HEK293T (cell line): ENCODE results near the gene MYO1G.

Source experiments
- CTCF ChIA-PET: fragments of 350-600 bp; formaldehyde crosslinking; extraction: SDS; loops from one replicate; lab custom pipeline; 2021; ENCODE audit warnings: antibody characterized with exemption, inconsistent platforms; lab: Yijun Ruan, JAX
- POLR2A ChIA-PET: fragments of 350-600 bp; formaldehyde crosslinking; extraction: SDS; loops from one replicate; lab custom pipeline; 2020; ENCODE audit warnings: antibody characterized with exemption, inconsistent platforms; lab: Yijun Ruan, JAX
- DNase-seq: peaks from one replicate; pipeline ENCODE4 v3.0.0; 2012; ENCODE audit warnings: mixed read lengths; ENCODE audit errors: extremely low spot score
- ARNT ChIP-seq: fragments of 450-650 bp; IDR thresholded peaks from 2 replicates; pipeline ENCODE4 v1.6.1; 2017; ENCODE audit warnings: mild to moderate bottlenecking
- BHLHE40 ChIP-seq: fragments of 450-650 bp; IDR thresholded peaks from 2 replicates; pipeline ENCODE4 v1.6.1; 2016; ENCODE audit warnings: mild to moderate bottlenecking, moderate library complexity, borderline replicate concordance
- CTBP1 ChIP-seq: fragments of 450-650 bp; IDR thresholded peaks from 2 replicates; pipeline ENCODE4 v1.6.1; 2016; ENCODE audit warnings: borderline replicate concordance
- ELF4 ChIP-seq: fragments of 450-650 bp; IDR thresholded peaks from 2 replicates; pipeline ENCODE4 v1.6.1; 2017; ENCODE audit warnings: antibody characterized with exemption
- FOXA1 ChIP-seq: fragments of 450-650 bp; IDR thresholded peaks from 2 replicates; pipeline ENCODE4 v1.6.1; 2016; ENCODE audit warnings: mild to moderate bottlenecking
- FOXK2 ChIP-seq: fragments of 450-650 bp; IDR thresholded peaks from 2 replicates; pipeline ENCODE4 v1.6.1; 2016; ENCODE audit warnings: mild to moderate bottlenecking
- FOXM1 ChIP-seq: fragments of 450-650 bp; IDR thresholded peaks from 2 replicates; pipeline ENCODE4 v1.6.1; 2017; ENCODE audit warnings: mild to moderate bottlenecking, borderline replicate concordance
- HDGF ChIP-seq: fragments of 450-650 bp; IDR thresholded peaks from 2 replicates; pipeline ENCODE4 v1.6.1; 2017; ENCODE audit warnings: antibody characterized with exemption, borderline replicate concordance
- L3MBTL2 ChIP-seq: fragments of 450-650 bp; conservative IDR thresholded peaks from 2 replicates; pipeline ENCODE4 v1.6.1; 2016; ENCODE audit warnings: mild to moderate bottlenecking
- LEF1 ChIP-seq: fragments of 450-650 bp; IDR thresholded peaks from 2 replicates; pipeline ENCODE4 v1.6.1; 2017; ENCODE audit warnings: mild to moderate bottlenecking, borderline replicate concordance
- NFRKB ChIP-seq: fragments of 450-650 bp; IDR thresholded peaks from 2 replicates; pipeline ENCODE4 v1.6.1; 2016; ENCODE audit warnings: mild to moderate bottlenecking, moderate library complexity
- PKNOX1 ChIP-seq: fragments of 450-650 bp; IDR thresholded peaks from 2 replicates; pipeline ENCODE4 v1.6.1; 2016
- SP1 ChIP-seq: fragments of 450-650 bp; IDR thresholded peaks from 2 replicates; pipeline ENCODE4 v1.6.1; 2017
- SUZ12 ChIP-seq: fragments of 450-650 bp; IDR thresholded peaks from 2 replicates; pipeline ENCODE4 v1.6.1; 2016; ENCODE audit warnings: mild to moderate bottlenecking
- TARDBP ChIP-seq: fragments of 450-650 bp; IDR thresholded peaks from 2 replicates; pipeline ENCODE4 v1.6.1; 2016
- ZNF384 ChIP-seq: fragments of 450-650 bp; IDR thresholded peaks from 2 replicates; pipeline ENCODE4 v1.6.1; 2016

Gene MYO1G

GRCh38 chr7:44976040-44976745 is 2.6 kb downstream of the MYO1G start:
- DNase-seq = no peak
- TF ChIP-seq BHLHE40 (no peak), NFRKB (no peak), CTBP1 (no peak), ELF4 (no peak)
- POLR2A ChIA-PET = interaction anchor here (1.5 to 5.6 kb wide), 2 partner anchors 8 to 22 kb away, joined by 3 to 71 read pairs; no protein-coding TSS in a partner anchor
- CTCF ChIA-PET = no interaction called here

GRCh38 chr7:44975331-44976039 is 3.3 kb downstream of the MYO1G start:
- ChIA-PET POLR2A (interaction anchor here (1.5 to 5.6 kb wide), 2 partner anchors 9 to 22 kb away, joined by 3 to 71 read pairs; no protein-coding TSS in a partner anchor), CTCF (interaction anchor here (1.1 to 4.2 kb wide), 3 partner anchors 117 to 161 kb away, joined by 3 to 76 read pairs (median 8); no protein-coding TSS in a partner anchor)
- DNase-seq = no peak

GRCh38 chr7:44974549-44974948 is 4.3 kb downstream of the MYO1G start:
- ChIA-PET CTCF (interaction anchor here (1.1 to 4.2 kb wide), 10 partner anchors 8 to 162 kb away, joined by 3 to 76 read pairs (median 4); no protein-coding TSS in a partner anchor), POLR2A (interaction anchor here (0.8 to 5.6 kb wide), 6 partner anchors 10 to 136 kb away, joined by 3 to 71 read pairs (median 10); partner anchors contain the start of genes PURB and TBRG4)
- no peak for DNase-seq
- no peak for TF ChIP-seq FOXK2
- no peak for TF ChIP-seq TARDBP
- TF ChIP-seq SP1 = no peak
- no peak for TF ChIP-seq FOXA1
- TF ChIP-seq CTBP1 = no peak
- TF ChIP-seq FOXM1 = no peak
- no peak for TF ChIP-seq L3MBTL2
- TF ChIP-seq NFRKB = no peak
- TF ChIP-seq BHLHE40 = no peak
- no peak for TF ChIP-seq ZNF384
- TF ChIP-seq ELF4 = no peak
- no peak for TF ChIP-seq LEF1

More at GRCh38 chr7:44975331-44976039, 3.3 kb downstream of the MYO1G start:
- TF ChIP-seq SP1 (no peak), LEF1 (no peak), L3MBTL2 (no peak), CTBP1 (no peak), FOXM1 (no peak), SUZ12 (no peak), PKNOX1 (no peak), ZNF384 (no peak), ELF4 (no peak), HDGF (no peak), FOXA1 (no peak), BHLHE40 (no peak), ARNT (no peak), NFRKB (no peak), TARDBP (no peak), FOXK2 (no peak)

GRCh38 chr7:44973610-44974401 is 5.0 kb downstream of the MYO1G start:
- no peak for TF ChIP-seq ARNT
- no peak for TF ChIP-seq TARDBP
- no peak for TF ChIP-seq FOXK2
- no peak for TF ChIP-seq SUZ12
- no peak for TF ChIP-seq SP1
- TF ChIP-seq HDGF = no peak
- no peak for TF ChIP-seq FOXA1
- no peak for TF ChIP-seq PKNOX1
- no peak for TF ChIP-seq ELF4
- no peak for TF ChIP-seq ZNF384
- no peak for TF ChIP-seq FOXM1
- no peak for TF ChIP-seq NFRKB
- no peak for TF ChIP-seq LEF1
- TF ChIP-seq CTBP1 = no peak
- no peak for TF ChIP-seq BHLHE40
- TF ChIP-seq L3MBTL2 = no peak
- POLR2A ChIA-PET = interaction anchor here (0.7 to 5.6 kb wide), 11 partner anchors 10 to 400 kb away, joined by 3 to 71 read pairs (median 6); partner anchors contain the start of genes CCM2, OGDH, PURB and TBRG4
- peak; percentile 61 for DNase-seq
- CTCF ChIA-PET = interaction anchor here (0.6 to 4.2 kb wide), 27 partner anchors 9 to 511 kb away, joined by 3 to 76 read pairs (median 3); partner anchors contain the start of gene TBRG4

- DNase-seq = no peak
- TF ChIP-seq FOXK2 (no peak), BHLHE40 (no peak), ZNF384 (no peak), ELF4 (no peak), TARDBP (no peak), SP1 (no peak), ARNT (no peak), HDGF (no peak), SUZ12 (no peak), FOXM1 (no peak), PKNOX1 (no peak), L3MBTL2 (no peak), NFRKB (no peak), CTBP1 (no peak), LEF1 (no peak), FOXA1 (no peak)
- CTCF ChIA-PET = interaction anchor here (0.8 to 4.2 kb wide), 9 partner anchors 8 to 164 kb away, joined by 3 to 76 read pairs (median 6); partner anchors contain the start of gene TBRG4
- POLR2A ChIA-PET = interaction anchor here (1.3 to 5.6 kb wide), 5 partner anchors 12 to 366 kb away, joined by 5 to 71 read pairs (median 11); partner anchors contain the start of genes CCM2, OGDH, PURB and TBRG4
Measured at GRCh38 chr7:44972562-44972961, 6.3 kb downstream of the MYO1G start.
